GM18505 (cell line): ENCODE results near the gene FAM53A.

ENCODE experiments used
- ATAC-seq: cut with Tn5 transposase; IDR thresholded peaks from one replicate; pipeline ENCODE4 v1.9.1; 2021; ENCODE audit not compliant: unreplicated experiment
- POLR2A ChIP-seq: IDR thresholded peaks from 4 replicates; pipeline ENCODE4 v1.6.1; 2011; ENCODE audit warnings: borderline replicate concordance; ENCODE audit not compliant: insufficient read depth, insufficient read length; ENCODE audit errors: extremely low read depth

FAM53A gene

DNA sequence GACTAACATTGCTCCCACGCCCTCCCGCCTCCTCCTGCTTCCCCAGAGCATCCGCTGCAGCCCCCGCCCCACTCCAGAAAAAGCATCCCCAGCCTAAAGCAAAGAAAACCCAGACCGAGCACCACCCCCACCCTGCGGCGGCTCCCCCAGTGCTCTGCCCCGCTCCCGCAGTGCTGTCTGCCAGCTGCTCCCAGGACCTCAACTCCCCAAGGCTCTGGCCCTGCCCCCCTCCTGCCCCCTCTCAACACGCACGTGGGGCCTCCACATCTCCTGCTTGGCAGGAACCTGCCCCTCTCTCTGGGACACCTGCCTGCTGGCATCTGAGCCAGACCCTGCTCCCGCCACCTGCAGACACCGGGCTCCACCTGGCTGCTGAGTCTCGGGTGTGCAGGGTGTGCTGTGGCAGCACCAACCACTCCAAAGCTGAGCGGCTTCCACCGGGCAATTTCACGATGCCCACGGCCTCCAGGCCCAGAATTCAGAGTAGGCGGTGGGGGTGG, 79.4 kb downstream of the FAM53A start:
- TF ChIP-seq POLR2A: no peak
- ATAC-seq: no peak

- TF ChIP-seq POLR2A: no peak
- ATAC-seq: no peak
Observed at GRCh38 chr4:1604181-1604705, 79.9 kb downstream of the FAM53A start.

- no peak for TF ChIP-seq POLR2A
- ATAC-seq: no peak
Observed at GRCh38 chr4:1603413-1604135, 80.5 kb downstream of the FAM53A start.

DNA sequence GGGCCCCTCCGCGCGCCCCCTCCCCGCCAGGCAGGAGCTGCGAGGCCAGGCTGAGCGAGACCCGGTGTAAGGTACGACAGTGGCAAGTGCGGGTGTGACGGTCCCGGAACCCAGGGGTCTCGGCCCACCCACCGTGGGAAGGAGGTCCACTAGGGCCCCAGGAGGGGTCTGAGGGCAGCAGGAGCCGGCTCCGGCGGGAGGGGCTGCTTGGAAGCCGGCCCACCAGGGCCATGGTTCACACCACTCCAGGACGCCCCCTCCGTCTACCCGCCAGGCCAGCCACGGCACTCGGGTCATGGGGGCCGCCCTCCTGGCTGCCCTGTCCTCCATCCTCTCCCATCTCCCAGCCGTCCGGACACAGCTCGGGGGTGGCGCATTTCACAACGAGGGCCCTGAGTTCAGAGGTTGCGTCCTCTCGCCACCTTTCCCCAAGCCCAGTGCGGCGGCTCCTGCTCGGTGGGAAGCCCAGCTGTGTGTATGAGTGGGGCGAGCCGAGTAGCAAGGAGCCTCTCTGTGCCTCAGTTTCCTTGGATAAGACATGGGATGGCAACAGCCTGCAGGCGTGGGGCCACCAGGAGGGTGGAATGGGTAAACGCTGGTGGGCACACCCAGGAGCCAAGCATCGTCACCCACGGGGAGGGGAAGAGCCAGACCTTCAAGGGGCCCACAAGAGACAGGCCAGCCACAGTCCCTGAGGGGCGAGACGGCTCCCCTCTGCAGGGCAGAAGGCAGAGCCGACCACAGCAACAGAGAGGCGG, 81.3 kb downstream of the FAM53A start:
- no peak for ATAC-seq

DNA sequence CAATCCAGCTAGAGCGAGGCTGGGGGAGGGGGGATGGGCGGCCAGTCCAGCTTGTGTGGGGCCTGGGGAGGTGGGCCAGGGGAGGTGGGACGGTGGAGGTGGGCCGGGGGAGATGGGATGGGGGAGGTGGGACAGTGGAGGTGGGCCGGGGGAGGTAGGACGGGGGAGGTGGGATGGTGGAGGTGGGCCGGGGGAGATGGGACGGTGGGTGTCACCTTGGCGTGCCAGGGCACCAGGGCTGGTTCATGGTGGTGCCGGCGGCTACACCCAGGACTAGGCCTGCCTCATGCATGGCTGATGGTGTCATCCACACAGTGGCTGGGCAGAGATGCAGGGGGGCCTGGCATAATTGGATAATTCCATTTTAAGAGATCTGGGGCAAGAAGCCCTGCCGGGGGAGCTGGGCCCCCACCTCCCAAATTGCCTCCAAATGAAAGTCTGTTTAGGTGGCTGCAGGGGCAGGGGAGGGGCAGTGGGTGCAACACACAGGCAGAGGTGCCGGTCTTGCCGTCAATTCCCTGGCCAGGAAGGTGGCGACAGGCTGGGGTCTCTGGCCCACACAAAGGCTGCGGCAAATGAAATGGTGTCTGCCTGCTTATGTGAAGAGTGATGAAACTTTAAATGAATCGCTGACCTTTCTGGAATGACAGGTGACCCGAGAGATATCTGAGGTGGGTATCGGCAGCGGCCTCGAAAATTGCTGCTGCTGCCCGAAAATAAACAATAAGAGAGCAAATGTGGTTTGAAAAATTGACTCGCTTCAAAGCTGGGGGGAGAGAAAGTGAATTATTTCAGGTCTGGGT, 82.1 kb downstream of the FAM53A start:
- no peak for ATAC-seq
- no peak for TF ChIP-seq POLR2A

More for the DNA sequence above, 81.3 kb downstream of the FAM53A start:
- no peak for TF ChIP-seq POLR2A

- ATAC-seq: no peak
- no peak for TF ChIP-seq POLR2A
Observed at GRCh38 chr4:1601533-1601835, 82.6 kb downstream of the FAM53A start.

- ATAC-seq: no peak
- TF ChIP-seq POLR2A: no peak
Observed at GRCh38 chr4:1600811-1601532, 83.1 kb downstream of the FAM53A start.

GRCh38 chr4:1600211-1600780, 83.8 kb downstream of the FAM53A start:
- no peak for ATAC-seq
- TF ChIP-seq POLR2A: no peak

- TF ChIP-seq POLR2A: no peak
- ATAC-seq: no peak
Observed at GRCh38 chr4:1599491-1600210, 84.5 kb downstream of the FAM53A start.

- no peak for TF ChIP-seq POLR2A
- no peak for ATAC-seq
Observed at GRCh38 chr4:1599026-1599481, 85.1 kb downstream of the FAM53A start.

DNA sequence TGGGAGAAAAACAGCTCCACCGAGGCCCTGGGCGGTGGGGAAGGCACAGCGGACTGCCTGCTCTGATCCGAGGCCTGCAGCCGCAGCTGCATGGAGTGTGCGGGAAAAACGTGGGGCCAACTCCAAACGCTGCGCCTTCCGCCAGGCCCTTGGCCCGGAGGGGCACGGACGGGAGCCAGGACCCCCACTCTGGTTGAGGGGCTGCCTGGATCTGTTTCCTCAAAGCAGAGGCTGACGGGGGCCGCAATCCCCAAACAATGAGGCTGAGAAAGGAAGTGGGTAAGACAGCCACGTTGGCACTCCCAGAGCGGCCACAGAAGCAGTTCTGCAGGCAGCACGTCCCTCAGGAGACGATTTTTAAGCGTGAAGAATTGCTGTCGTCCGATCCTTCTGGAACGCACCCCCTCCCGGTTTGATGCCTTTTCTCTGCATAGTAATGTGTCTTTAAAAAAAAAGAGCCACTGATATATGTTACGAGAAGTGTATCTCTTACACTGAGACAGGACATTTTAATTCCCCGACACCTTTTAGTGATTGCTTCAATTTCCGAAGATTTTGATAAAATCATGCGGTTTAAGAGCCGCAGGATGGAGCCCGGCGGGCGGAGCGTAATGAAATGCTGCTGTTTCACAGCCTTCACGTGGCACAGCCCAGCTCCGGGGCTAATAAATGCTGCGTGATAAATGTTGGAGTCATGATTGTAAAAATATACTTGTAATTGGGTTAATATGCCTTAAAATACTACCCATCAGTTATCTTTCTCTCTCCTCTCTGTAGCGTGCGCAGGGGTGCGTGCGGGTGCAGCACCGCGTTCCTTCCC, 85.7 kb downstream of the FAM53A start:
- no peak for ATAC-seq

More for the DNA sequence above, 85.7 kb downstream of the FAM53A start:
- no peak for TF ChIP-seq POLR2A
